Measurements from ENCODE around the gene ASB9. TPM values are rescaled to one million over a fixed set of nuclear protein-coding genes. Genes with fewer than 3 reads are reported as not detected.

Gene ASB9
- total and polyA plus RNA-seq, 2 of the 8 experiments (the other 6 are each of a cell fraction or from before 2014, with no cell fraction given) = 0.54 to 1.2 TPM

GRCh38 chrX:15277604-15278003 lies 7.7 kb upstream of the ASB9 start:
- no peak overlapping the region for H2BK20ac ChIP-seq (ENCODE audit: low read length)
- no peaks in the 10 kb centered on the region for H3K79me2 ChIP-seq (ENCODE audit: control insufficient read depth in 1 of 2, insufficient read depth in 2 of 2, low read length in 2 of 2)
- no peak overlapping the region for H3K18ac ChIP-seq (ENCODE audit: extremely low read depth, low read length)
- H3K27ac ChIP-seq (ENCODE audit: low read depth, low read length) = no peak overlapping the region
- no peak overlapping the region for H2BK12ac ChIP-seq (ENCODE audit: low read depth, low read length)
- 57% methylated on average over 1 of the region's 1 CpG; no CpG with 5 or more reads in 1 of the 2 experiments for WGBS, 2 experiments (ENCODE audit: extremely low coverage in 1 of 2, insufficient coverage in 1 of 2, insufficient read length in 1 of 2, insufficient replicate concordance in 2 of 2, low coverage in 1 of 2, low lambda C conversion rate in 2 of 2, missing lambda C conversion rate in 1 of 2)
- H4K5ac ChIP-seq (ENCODE audit: insufficient read length, low read depth, low read length) = no peak overlapping the region
- TF ChIP-seq TAF7 (optimal IDR thresholded peaks at IDR 0.05; ENCODE audit: borderline replicate concordance, low read depth, low read length) = no peak
- no peak for TF ChIP-seq SAP30 (IDR thresholded peaks at IDR 0.05; ENCODE audit: insufficient read depth, insufficient replicate concordance, low read length)
- no peak for TF ChIP-seq POLR2A (IDR thresholded peaks at IDR 0.05; ENCODE audit: control extremely low read depth in 1 of 2, low read depth in 2 of 2, low read length in 2 of 2)
- TF ChIP-seq CTBP2 (IDR thresholded peaks at IDR 0.05; ENCODE audit: borderline replicate concordance, insufficient read depth, insufficient read length, low read length) = no peak
- no peak for TF ChIP-seq CREB1 (IDR thresholded peaks at IDR 0.05)
- no peak for TF ChIP-seq BRCA1 (IDR thresholded peaks at IDR 0.05; ENCODE audit: low read depth, low read length)
- no peaks in the 10 kb centered on the region for H3K79me1 ChIP-seq (ENCODE audit: low read depth, low read length)
- DNase-seq (ENCODE audit: low read depth in 1 of 2, low spot score in 2 of 2) (no peak), FAIRE-seq (no peak)
- no peak overlapping the region for H2AK5ac ChIP-seq (ENCODE audit: low read depth, low read length)
- no peak overlapping the region for H3K4me2 ChIP-seq (ENCODE audit: insufficient read depth in 1 of 2, low read depth in 2 of 2, low read length in 2 of 2)
- no peak overlapping the region for H3K4me3 ChIP-seq (ENCODE audit: extremely low read depth in 1 of 4, insufficient read depth in 2 of 4, low read depth in 3 of 4, low read length in 4 of 4)
- no peaks in the 10 kb centered on the region for H4K20me1 ChIP-seq (replicated peaks in 1 of 2; ENCODE audit: control insufficient read depth in 1 of 2, insufficient read depth in 2 of 2, low read length in 2 of 2)
- no peak overlapping the region for H3K23ac ChIP-seq (ENCODE audit: insufficient read length)
- H3K9me3 ChIP-seq (ENCODE audit: insufficient read depth in 2 of 2, low read depth in 1 of 2, low read length in 1 of 2) = no peaks in the 10 kb centered on the region
- H3K4me1 ChIP-seq (replicated peaks in 1 of 4; ENCODE audit: control insufficient read depth in 3 of 4, insufficient read depth in 4 of 4, low read length in 3 of 4) = no peaks in the 10 kb centered on the region
- no peaks in the 10 kb centered on the region for H3K36me3 ChIP-seq (ENCODE audit: control insufficient read depth in 2 of 4, insufficient read depth in 4 of 4, low read length in 3 of 4)
- no peak overlapping the region for H4K91ac ChIP-seq (replicated peaks; ENCODE audit: insufficient read length, low read length)
- H3K14ac ChIP-seq (ENCODE audit: insufficient read length) = no peak overlapping the region
- ChIA-PET CTCF (ENCODE audit: partially characterized antibody) (interaction anchor here (0.6 to 1.3 kb wide), 2 partner anchors 22 to 33 kb away, joined by 3 read pairs; no protein-coding TSS in a partner anchor), POLR2A (ENCODE audit: partially characterized antibody) (no interaction called here)
- no peaks in the 10 kb centered on the region for H3K23me2 ChIP-seq (ENCODE audit: low read depth, low read length)
- H2BK5ac ChIP-seq (ENCODE audit: low read depth, low read length) = no peak overlapping the region
- H2BK120ac ChIP-seq (replicated peaks; ENCODE audit: low read depth, low read length) = no peak overlapping the region
- H3K9ac ChIP-seq (replicated peaks in 1 of 4; ENCODE audit: extremely low read depth in 1 of 4, low read depth in 3 of 4, low read length in 3 of 4) = no peak overlapping the region
- H4K8ac ChIP-seq (ENCODE audit: extremely low read depth, insufficient read depth, low read length) = no peak overlapping the region
- H2BK15ac ChIP-seq (ENCODE audit: low read length) = no peak overlapping the region
- H3K56ac ChIP-seq (replicated peaks; ENCODE audit: insufficient read length, low read depth, low read length) = no peak overlapping the region
- no peaks in the 10 kb centered on the region for H3K27me3 ChIP-seq (replicated peaks in 1 of 4; ENCODE audit: control insufficient read depth in 3 of 4, extremely low read depth in 1 of 4, insufficient read depth in 3 of 4, low read length in 3 of 4)
- no peak overlapping the region for H2AFZ ChIP-seq (ENCODE audit: low read length)
- H3K4ac ChIP-seq (replicated peaks; ENCODE audit: insufficient read length, low read depth, low read length) = no peak overlapping the region
